K562 (cell line): ENCODE data around the gene ERCC1. TPM values are rescaled to one million over a fixed set of nuclear protein-coding genes. Genes with fewer than 3 reads are reported as not detected.

Experiments
- DIDO1 ChIP-seq: fragments of 450-650 bp; IDR thresholded peaks from 2 replicates; pipeline ENCODE4 v1.6.1; 2016; ENCODE audit warnings: low read depth, missing biosample characterization, missing genetic modification characterization
- EGR1 ChIP-seq: fragments of 450-650 bp; conservative IDR thresholded peaks from 2 replicates; pipeline ENCODE4 v1.6.1; 2017; ENCODE audit warnings: mild to moderate bottlenecking
- ELK3 ChIP-seq: fragments of 450-650 bp; formaldehyde crosslinking; IDR thresholded peaks from 2 replicates; pipeline ENCODE4 v1.4.0; 2020; ENCODE audit warnings: mild to moderate bottlenecking
- GTF3C2 ChIP-seq: IDR thresholded peaks from 3 replicates; pipeline ENCODE4 v1.6.1; 2011; ENCODE audit warnings: borderline replicate concordance, mild to moderate bottlenecking, moderate library complexity; ENCODE audit not compliant: insufficient read length; ENCODE audit errors: extremely low read depth
- HMG20A ChIP-seq: fragments of 450-650 bp; formaldehyde crosslinking; conservative IDR thresholded peaks from 2 replicates; pipeline ENCODE4 v1.4.0; 2020; ENCODE audit warnings: mild to moderate bottlenecking, mixed read lengths
- MAFK ChIP-seq: IDR thresholded peaks from 2 replicates; pipeline ENCODE4 v1.6.1; 2011; ENCODE audit warnings: low read length, improper control_type of control experiment
- MLLT1 ChIP-seq, 2 experiments: fragments of 450-650 bp; IDR thresholded peaks; 2 replicates each; pipeline ENCODE4 v1.6.1; 2016
- NR0B1 ChIP-seq: fragments of 450-650 bp; IDR thresholded peaks from one replicate; pipeline ENCODE4 v1.6.1; 2018; ENCODE audit warnings: mild to moderate bottlenecking, moderate library complexity; ENCODE audit not compliant: partially characterized antibody
- TRIM25 ChIP-seq: fragments of 450-650 bp; IDR thresholded peaks from 2 replicates; pipeline ENCODE4 v1.7.0; 2016; ENCODE audit warnings: borderline replicate concordance
- ZNF280A ChIP-seq: fragments of 450-650 bp; IDR thresholded peaks from 2 replicates; pipeline ENCODE4 v1.6.1; 2018; ENCODE audit warnings: mild to moderate bottlenecking, low read depth; ENCODE audit not compliant: partially characterized antibody
- ZNF3 ChIP-seq: fragments of 250-450 bp; sonication (Bioruptor Pico); IDR thresholded peaks from 2 replicates; pipeline ENCODE4 v1.5.0; 2021; ENCODE audit warnings: mild to moderate bottlenecking, moderate library complexity
- ZNF445 ChIP-seq: fragments of 250-450 bp; sonication (Bioruptor Pico); IDR thresholded peaks from 2 replicates; pipeline ENCODE4 v1.4.0; 2020; ENCODE audit warnings: low read depth, mild to moderate bottlenecking, moderate library complexity
- ZNF639 ChIP-seq, 2 experiments: fragments of 200-800 bp in 1 of 2; sonication (Bioruptor generic) in 1 of 2; sonication (generic) in 1 of 2; formaldehyde crosslinking in 1 of 2; IDR thresholded peaks in 1 of 2; conservative IDR thresholded peaks in 1 of 2; 2 replicates each; pipeline versions ENCODE4 v1.5.0 to v1.6.1; 2016 to 2020; ENCODE audit warnings: missing compliant biosample characterization in 1 of 2, missing genetic modification characterization in 1 of 2, missing genetic modification reagents in 1 of 2
- ZNF717 ChIP-seq: fragments of 250-450 bp; sonication (Bioruptor Pico); IDR thresholded peaks from 2 replicates; pipeline ENCODE4 v1.5.0; 2021
- polyA plus RNA-seq, 8 experiments: library from polyadenylated mRNA; depleted of rRNA in 4 of 8; stranded (reverse) in 5 of 8; unstranded in 3 of 8; fragments of >200 nt; fragmentation: Nextera tagmentation in 2 of 8; fragmentation: Illumina TruSeq in 1 of 8; extraction: Ambion mirVana in 2 of 8; extraction: Trizol in 1 of 8; gene quantifications; 2 replicates each; pipeline versions ENCODE4 v1.2.1 to v1.2.3, GENCODE V29; 2011 to 2014; ENCODE audit warnings: inconsistent platforms in 1 of 8, missing spikeins in 1 of 8
- total RNA-seq, 7 experiments: library from RNA; depleted of rRNA in 6 of 7; stranded (reverse); fragments of >200 nt in 6 of 7; fragmentation: Illumina TruSeq in 2 of 7; extraction: Trizol in 2 of 7; gene quantifications; 2 replicates each; pipeline versions ENCODE4 v1.2.1 to v1.2.3, GENCODE V29; 2011 to 2021; ENCODE audit warnings: low replicate concordance in 1 of 7

ERCC1 gene
- total and polyA plus RNA-seq, 9 of the 15 experiments (the other 6 are each of a cell fraction or from before 2014, with no cell fraction given) = 9.3 to 92.6 (median 60.0) TPM

GRCh38 chr19:45444318-45445041 is 20.8 kb upstream of the ERCC1 start (continued):
- no peak for TF ChIP-seq GTF3C2
- no peak for TF ChIP-seq ZNF3 (CRISPR knock-in tag)
- TF ChIP-seq MLLT1 (IDR thresholded peaks at IDR 0.05) = no peak
- no peak for TF ChIP-seq ZNF280A
- TF ChIP-seq HMG20A = no peak
- no peak for TF ChIP-seq MAFK
- no peak for TF ChIP-seq ZNF639 (CRISPR knock-in tag; conservative IDR thresholded peaks at IDR 0.05 in 1 of 2, IDR thresholded peaks at IDR 0.05 in 1 of 2)
- TF ChIP-seq TRIM25 = no peak
- TF ChIP-seq ZNF717 (CRISPR knock-in tag) = no peak
- TF ChIP-seq DIDO1 (tag) = no peak
- TF ChIP-seq ELK3 (CRISPR knock-in tag) = no peak
- TF ChIP-seq ZNF445 = no peak
- TF ChIP-seq EGR1 = no peak
- TF ChIP-seq NR0B1 = no peak
